Esophagus muscularis mucosa (tissue), 4 donors: ENCODE data around the gene CTNNA1. TPM values are rescaled to one million over a fixed set of nuclear protein-coding genes. Genes with fewer than 3 reads are reported as not detected.
"Not testable (repeated sequence)": the region's sequence is repeated elsewhere in the genome, so short reads cannot be mapped to it uniquely, and the experiment has no call there.

Experiments
- DNase-seq: peaks from one replicate; pipeline ENCODE4 v3.0.0-alpha.2; 2017; ENCODE audit errors: extremely low spot score
- H3K27ac ChIP-seq, 4 donors: fragments of 200-600 bp; sonication (generic); replicated peaks in 1 of 4; 1 replicate in 3 of 4; 2 replicates in 1 of 4; pipeline ENCODE4 v1.5.1; 2016 to 2019; ENCODE audit warnings: mild to moderate bottlenecking in 1 of 4
- H3K27me3 ChIP-seq, 4 donors: fragments of 200-600 bp; sonication (generic); one replicate each; pipeline versions ENCODE4 v1.5.1 to v1.6.0; 2016 to 2019
- H3K36me3 ChIP-seq, 4 donors: fragments of 200-600 bp; sonication (generic); one replicate each; pipeline ENCODE4 v1.5.1; 2016 to 2019
- H3K4me1 ChIP-seq, 4 donors: fragments of 200-600 bp; sonication (generic); one replicate each; pipeline ENCODE4 v1.5.1; 2016 to 2019
- H3K4me3 ChIP-seq, 4 donors: fragments of 200-600 bp; sonication (generic); 1 replicate in 2 of 4; 2 replicates in 2 of 4; pipeline ENCODE4 v1.5.1; 2016 to 2019; ENCODE audit warnings: mild to moderate bottlenecking in 4 of 4, moderate library complexity in 1 of 4
- H3K9me3 ChIP-seq, 4 donors: fragments of 200-600 bp; sonication (generic); 1 replicate in 3 of 4; 2 replicates in 1 of 4; pipeline ENCODE4 v1.5.1; 2016 to 2019
- CTCF ChIP-seq, 3 experiments: fragments of 200-600 bp in 2 of 3; fragments of 450-650 bp in 1 of 3; sonication (generic) in 2 of 3; IDR thresholded peaks; one replicate each; pipeline ENCODE4 v1.5.1; 2017 to 2019; ENCODE audit warnings: antibody characterized with exemption in 3 of 3, mild to moderate bottlenecking in 2 of 3, moderate library complexity in 1 of 3
- EP300 ChIP-seq: sonication (generic); formaldehyde crosslinking; IDR thresholded peaks from one replicate; pipeline ENCODE4 v1.6.1; 2017; ENCODE audit warnings: antibody characterized with exemption
- POLR2A ChIP-seq: fragments of 450-650 bp; IDR thresholded peaks from one replicate; pipeline ENCODE4 v1.6.1; 2017; ENCODE audit warnings: antibody characterized with exemption, moderate library complexity, mild to moderate bottlenecking, low read depth
- POLR2AphosphoS5 ChIP-seq, 2 donors: sonication (generic); formaldehyde crosslinking; IDR thresholded peaks; one replicate each; pipeline ENCODE4 v1.6.1; 2017; ENCODE audit warnings: antibody characterized with exemption in 2 of 2
- WGBS: methylation state at CpG from one replicate; pipeline ENCODE4 v1.1.5; 2018; 5-methylcytosine and 5-hydroxymethylcytosine counted together
- intact Hi-C: fragments of 100-400 bp; cut with DNase I; formaldehyde crosslinking; loops from one replicate; pipeline ENCODE4 v1.15.1; 2023
- total RNA-seq, 4 donors: library from RNA; depleted of rRNA; stranded (reverse); fragments of >200 nt; gene quantifications; one replicate each; pipeline versions ENCODE4 v1.1.0 to v1.2.1, GENCODE V29; 2016

The CTNNA1 gene
- total RNA-seq, 4 donors from 2014 or later = 335 to 423 (median 369) TPM

GRCh38 chr5:138712324-138712723, 40.9 kb upstream of the CTNNA1 start:
- H3K4me1 ChIP-seq = peaks cover 0 to 9% (median 7%) of the 10 kb centered on the region in 4 donors
- intact Hi-C loops = no loop called here
- TF ChIP-seq EP300 (no peak), POLR2A (no peak), CTCF (IDR thresholded peaks at IDR 0.05) (no peak), POLR2AphosphoS5 (IDR thresholded peaks at IDR 0.05) (no peak)

GRCh38 chr5:138712791-138713190, 40.4 kb upstream of the CTNNA1 start:
- intact Hi-C loops = no loop called here
- Histone ChIP-seq H3K27ac (no peak overlapping the region), H3K4me3 (no peak overlapping the region), H3K9me3 (no peaks in the 10 kb centered on the region), H3K27me3 (no peaks in the 10 kb centered on the region), H3K4me1 (peaks cover 0 to 9% (median 7%) of the 10 kb centered on the region in 4 donors), H3K36me3 (no peaks in the 10 kb centered on the region)
- no peak for TF ChIP-seq CTCF (IDR thresholded peaks at IDR 0.05)
- TF ChIP-seq POLR2A = no peak
- no peak for TF ChIP-seq POLR2AphosphoS5 (IDR thresholded peaks at IDR 0.05)
- WGBS = 91% methylated on average over 5 of the region's 5 CpGs
- no peak for DNase-seq

More at GRCh38 chr5:138712324-138712723, 40.9 kb upstream of the CTNNA1 start:
- Histone ChIP-seq H3K4me3 (no peak overlapping the region), H3K36me3 (no peaks in the 10 kb centered on the region), H3K9me3 (no peaks in the 10 kb centered on the region), H3K27me3 (no peaks in the 10 kb centered on the region), H3K27ac (no peak overlapping the region)
- DNase-seq = no peak
- 89% methylated on average over 8 of the region's 8 CpGs for WGBS

DNA sequence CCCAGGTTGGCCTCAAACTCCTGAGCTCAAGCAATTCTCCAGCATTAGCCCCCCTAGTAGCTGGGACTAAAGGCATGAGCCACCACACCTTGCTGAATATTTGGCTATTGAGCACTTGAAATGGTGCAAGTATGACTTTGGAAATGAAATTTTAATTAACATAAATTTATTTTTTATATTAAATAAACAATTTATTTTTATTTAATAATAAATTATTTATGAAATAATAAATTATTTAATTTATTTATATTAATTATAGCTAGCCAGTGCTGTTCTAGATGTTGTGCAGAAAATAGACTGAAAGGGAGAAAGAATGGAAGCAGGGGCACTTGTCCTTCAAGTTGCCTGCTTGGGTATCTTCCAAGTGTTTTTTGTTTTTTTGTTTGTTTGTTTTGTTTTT, 40.0 kb upstream of the CTNNA1 start:
- TF ChIP-seq CTCF (IDR thresholded peaks at IDR 0.05) = no peak
- no peak for TF ChIP-seq EP300
- TF ChIP-seq POLR2AphosphoS5 (IDR thresholded peaks at IDR 0.05) = no peak
- no peak for TF ChIP-seq POLR2A
- DNase-seq = no peak
- Histone ChIP-seq H3K4me1 (peaks cover 0 to 9% (median 7%) of the 10 kb centered on the region in 4 donors), H3K4me3 (no peak overlapping the region), H3K9me3 (no peaks in the 10 kb centered on the region), H3K36me3 (no peaks in the 10 kb centered on the region), H3K27ac (no peak overlapping the region), H3K27me3 (no peaks in the 10 kb centered on the region)
- intact Hi-C loops = no loop called here

DNA sequence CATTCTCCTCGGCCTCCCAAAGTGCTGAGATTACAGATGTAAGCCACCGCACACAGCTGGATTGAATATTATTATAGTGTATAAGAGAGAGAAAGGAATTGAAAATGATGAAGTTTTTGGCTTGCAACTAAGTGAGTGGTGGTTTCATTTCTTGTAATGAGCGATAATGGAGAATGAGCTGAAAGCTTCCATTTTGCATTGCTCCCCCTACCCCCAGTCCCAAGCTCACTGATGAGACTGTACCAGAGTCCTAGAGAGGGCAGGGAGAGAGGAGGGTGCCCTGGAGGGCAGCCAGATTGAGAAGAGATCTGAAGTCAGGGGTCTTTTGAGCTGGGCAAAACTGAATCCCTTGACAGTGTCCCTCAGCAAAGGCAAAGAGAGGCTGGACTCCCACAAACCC, 38.5 kb upstream of the CTNNA1 start:
- no peak overlapping the region for H3K4me3 ChIP-seq
- intact Hi-C loops = no loop called here
- H3K27me3 ChIP-seq = no peaks in the 10 kb centered on the region
- TF ChIP-seq POLR2A (no peak), POLR2AphosphoS5 (IDR thresholded peaks at IDR 0.05) (no peak), CTCF (IDR thresholded peaks at IDR 0.05) (no peak), EP300 (no peak)
- 83% methylated on average over 3 of the region's 3 CpGs for WGBS
- H3K36me3 ChIP-seq = no peaks in the 10 kb centered on the region
- no peak overlapping the region for H3K27ac ChIP-seq
- H3K4me1 ChIP-seq = peaks cover 0 to 9% (median 7%) of the 10 kb centered on the region in 4 donors
- H3K9me3 ChIP-seq = no peaks in the 10 kb centered on the region
- DNase-seq = no peak

DNA sequence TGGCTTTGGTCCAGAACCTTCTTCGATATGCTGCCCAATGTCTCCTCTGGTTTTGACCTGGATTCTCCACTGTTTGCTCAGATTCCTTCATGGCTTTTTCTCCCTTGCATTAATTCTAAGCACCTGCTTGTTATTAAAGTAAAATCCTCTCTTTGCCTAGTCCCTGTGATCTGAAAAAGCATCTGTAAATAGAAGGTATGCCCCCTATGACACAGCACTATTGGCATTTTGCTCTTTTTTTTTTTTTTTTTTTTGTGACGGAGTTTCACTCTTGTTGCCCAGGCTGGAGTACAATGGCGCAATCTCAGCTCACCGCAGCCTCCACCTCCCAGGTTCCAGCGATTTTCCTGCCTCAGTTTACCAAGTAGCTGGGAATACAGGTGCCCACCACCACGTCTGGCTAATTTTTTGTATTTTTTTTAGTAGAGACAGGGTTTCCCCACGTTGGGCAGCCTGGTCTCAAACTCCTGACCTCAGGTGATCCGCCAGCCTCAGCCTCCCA, 37.2 kb upstream of the CTNNA1 start:
- H3K36me3 ChIP-seq, H3K27ac ChIP-seq, H3K4me3 ChIP-seq, intact Hi-C loops, DNase-seq, H3K27me3 ChIP-seq, H3K4me1 ChIP-seq, H3K9me3 ChIP-seq: not testable (repeated sequence)
- 77% methylated on average over 8 of the region's 8 CpGs for WGBS
